NCI-H128 (cell line): ENCODE results near the gene ZDHHC1.

Experiments
- DNase-seq: peaks from one replicate; lab custom pipeline; 2025; ENCODE audit not compliant: unreplicated experiment; lab: John Stamatoyannopoulos, UW

The ZDHHC1 gene

DNA sequence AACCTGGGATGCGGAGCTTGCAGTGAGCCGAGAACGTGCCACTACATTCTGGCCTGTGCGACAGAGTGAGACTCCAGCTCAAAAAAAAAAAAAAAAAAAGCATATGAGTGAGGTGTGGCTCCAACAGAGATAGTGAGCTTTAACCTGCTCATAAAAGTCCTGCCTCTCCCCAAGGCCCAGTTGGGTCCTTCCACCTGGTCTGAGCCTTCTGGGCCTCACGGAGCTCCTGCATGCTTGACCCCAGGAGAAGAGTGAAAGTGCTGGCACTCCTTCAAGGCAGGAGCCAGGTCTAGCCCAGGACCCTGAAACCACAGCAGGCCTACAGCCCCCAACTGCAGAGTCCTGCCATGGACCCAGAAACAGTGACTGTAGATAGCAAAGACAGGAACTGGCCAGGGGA, 32.3 kb upstream of the ZDHHC1 start:
- no peak for DNase-seq

DNA sequence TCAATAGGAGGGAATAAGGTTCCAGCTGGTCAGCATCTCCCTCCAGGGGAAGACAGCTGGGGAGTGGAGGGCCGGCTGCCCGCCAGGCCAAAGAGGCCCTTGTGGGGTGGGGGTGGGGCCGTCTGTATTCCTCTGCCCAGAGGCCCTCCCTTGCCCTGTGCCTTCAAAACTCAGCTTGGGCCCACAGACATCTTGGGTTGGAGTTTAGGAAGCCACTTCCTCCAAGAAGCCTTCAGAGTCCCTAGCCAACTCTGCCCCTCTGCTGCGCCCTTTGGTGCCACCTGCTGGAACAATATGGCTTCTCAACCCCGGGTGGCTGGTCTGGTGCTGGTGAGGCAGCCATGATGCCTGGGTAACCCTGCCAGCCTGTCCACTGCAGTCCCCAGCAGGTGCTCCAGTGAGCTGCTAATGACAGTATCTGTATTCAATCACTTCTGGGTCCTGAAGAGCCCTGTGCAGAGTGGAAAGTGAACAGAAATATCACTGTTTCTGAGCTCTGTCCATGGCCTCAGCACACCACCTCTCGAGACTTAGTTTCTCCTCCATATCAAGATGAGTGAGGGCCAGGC, 31.3 kb upstream of the ZDHHC1 start:
- no peak for DNase-seq

DNA sequence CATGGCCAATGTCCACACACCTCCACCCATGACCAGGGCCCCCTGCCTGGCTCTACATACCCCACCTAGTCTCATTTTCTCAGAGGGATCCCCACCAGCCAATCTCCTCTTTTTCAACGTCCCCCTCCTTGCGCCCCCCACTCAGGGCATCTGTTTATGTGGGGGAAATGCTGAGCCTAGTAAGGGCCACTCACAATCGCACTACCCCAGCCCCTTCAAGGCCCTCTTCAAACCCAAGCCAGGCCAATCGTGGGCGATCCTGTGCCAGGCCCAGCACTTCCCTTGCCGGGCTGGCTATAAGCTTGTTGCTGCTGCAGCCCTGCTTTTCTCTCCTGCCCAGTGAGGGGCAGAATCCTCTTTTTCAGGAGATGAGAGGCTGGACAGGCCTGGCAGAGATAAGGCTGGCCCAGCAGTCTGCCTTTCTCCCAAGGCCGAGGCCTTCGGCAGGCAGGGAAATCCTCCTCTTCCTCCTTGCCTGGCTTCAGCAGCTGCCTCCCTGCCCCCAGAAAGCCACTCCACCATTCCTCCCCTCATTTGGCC, 30.8 kb upstream of the ZDHHC1 start:
- DNase-seq, result no peak

DNA sequence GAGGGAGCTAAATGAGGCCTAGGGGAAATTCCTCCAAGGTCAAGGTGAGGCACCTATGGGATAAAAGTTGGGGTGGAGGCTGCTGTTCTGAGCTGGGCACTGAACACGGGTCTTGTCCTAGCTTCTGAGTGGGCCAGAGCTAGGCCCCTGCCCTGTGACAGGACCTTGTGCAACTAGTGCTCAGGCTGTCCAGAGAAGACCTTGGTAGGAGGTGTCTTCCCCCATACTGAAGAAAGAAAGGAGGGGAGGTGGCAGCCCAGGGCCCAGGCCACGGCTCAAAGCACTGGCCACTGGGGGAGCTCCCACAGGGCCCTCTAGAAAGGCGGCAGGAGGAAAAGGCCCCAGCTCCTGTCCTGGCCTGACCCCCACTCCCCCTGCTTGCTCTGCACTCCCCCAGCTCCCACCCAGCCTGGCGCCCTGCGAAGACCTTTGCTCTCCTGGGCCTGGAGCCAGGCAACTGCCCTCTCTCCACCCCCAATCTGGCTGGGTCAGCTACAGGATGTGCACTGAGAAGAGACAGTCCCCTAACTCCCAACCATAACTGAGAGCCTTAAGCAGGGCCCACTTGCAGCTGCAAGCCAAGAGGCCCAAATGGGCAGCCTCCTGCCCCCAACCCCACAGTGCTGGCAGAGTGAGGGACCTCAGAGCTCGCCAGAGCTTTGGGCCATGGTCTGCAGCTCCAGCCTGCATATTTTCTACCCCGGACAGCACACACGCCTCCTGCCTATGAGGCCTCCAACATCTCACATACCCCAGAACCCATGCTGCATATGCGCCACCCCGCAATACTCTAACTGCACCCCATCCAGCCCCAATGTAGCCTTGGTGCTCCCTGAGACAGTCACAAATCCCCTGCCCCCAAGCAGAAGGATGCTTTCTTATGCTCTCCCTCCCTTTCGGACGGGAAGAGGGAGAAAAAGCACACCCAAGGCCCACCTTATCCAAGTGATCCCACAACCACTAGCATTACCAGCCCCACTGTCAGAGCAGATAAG, 29.9 kb upstream of the ZDHHC1 start:
- no peak for DNase-seq

DNA sequence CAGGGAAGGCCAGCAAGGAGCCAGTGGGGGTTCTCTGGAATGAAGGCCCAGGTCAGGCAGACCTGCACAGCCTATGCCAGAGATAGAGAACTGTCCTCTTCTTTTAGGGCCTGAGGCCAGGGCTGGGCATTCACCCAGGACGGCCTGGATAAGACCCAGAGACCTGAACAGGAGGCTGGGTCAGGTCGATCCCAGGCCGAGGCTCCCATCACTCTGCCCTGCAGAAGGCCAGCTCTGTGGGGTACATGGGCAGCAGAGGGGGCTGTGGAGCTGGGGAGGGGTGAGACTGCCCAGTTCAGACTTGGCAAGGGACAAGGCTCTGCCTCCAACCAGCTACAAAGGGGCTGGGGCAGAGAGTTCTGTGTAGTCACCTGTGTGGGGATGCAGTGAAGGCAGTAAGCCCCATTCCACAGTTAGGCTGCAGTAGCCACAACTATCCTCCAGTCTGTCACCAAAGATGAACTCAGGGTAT, 29.2 kb upstream of the ZDHHC1 start:
- no peak for DNase-seq

DNA sequence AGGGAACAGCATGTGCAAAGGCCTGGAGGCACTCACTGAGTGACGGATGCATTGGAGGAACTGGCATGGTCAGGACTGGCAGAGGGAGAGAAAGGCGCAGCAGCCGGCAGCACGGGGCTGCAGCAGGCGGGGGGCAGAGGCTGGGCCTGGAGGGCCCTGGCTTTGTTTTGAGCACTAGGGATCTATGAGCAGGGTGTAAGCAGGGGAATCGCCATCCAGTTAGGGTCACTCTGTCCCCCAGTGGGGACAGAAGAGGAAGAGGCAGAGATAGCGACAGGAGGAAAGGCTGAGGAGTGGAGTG, 28.8 kb upstream of the ZDHHC1 start:
- DNase-seq, result no peak

DNA sequence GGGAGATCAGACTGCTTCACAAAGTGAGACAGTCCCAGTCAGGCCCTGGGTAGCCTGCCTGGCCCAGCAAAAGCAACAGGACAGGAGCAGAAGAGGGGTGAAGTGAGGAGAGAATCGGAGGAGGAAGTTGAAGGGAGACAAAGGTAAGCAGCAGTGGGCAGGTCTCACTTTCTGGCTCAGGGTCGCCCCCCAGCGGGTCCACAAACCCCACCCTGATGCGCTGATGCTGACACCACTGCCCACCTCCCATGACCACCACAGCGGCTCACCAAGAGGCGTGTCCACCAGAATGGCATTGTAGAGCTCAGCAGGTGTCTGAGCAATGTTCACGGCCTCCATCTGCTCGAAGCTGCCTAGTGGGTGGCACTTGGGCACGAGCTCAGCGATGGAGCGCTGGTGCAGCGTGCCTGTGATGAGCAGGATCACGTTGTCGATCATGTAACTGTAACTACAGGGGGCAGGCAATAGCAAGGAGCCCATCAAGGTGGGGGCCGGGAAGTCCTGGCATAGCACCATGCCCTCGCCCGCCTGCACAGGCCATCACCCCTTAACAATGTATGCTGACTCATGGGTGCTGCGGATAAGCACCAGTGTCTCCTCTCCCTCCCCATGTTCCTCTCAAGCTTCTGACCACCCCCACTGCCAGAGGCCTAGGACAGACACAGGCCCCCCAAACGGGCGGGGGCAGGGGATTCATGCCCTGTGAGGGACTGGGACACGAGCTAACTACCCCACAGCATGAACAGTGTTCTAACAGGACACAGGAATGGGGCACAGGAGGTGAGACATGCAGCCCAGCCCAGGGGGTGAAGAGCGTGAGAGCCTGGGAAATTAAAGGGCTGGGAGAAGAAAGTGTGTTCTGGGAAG, 28.2 kb upstream of the ZDHHC1 start:
- DNase-seq, result no peak

DNA sequence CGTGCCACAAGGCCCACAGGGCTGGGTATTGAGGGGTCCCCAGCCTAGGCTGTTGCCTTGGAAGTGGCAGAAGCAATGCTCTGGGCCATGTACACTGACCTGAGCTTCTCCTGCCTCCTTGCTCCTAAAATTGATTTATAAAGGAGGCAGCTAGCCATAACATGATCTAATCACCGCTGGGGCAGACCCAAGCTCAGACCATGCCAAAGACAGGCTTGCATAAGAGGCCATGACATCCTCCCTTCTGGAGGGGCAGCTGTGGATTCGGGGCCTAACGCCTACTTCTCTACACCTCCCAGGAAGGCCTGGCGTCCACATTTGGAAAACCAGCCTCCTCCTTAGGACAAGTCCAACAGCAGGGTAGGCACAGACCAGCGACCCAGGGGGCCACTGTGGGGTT, 27.0 kb upstream of the ZDHHC1 start:
- no peak for DNase-seq

DNA sequence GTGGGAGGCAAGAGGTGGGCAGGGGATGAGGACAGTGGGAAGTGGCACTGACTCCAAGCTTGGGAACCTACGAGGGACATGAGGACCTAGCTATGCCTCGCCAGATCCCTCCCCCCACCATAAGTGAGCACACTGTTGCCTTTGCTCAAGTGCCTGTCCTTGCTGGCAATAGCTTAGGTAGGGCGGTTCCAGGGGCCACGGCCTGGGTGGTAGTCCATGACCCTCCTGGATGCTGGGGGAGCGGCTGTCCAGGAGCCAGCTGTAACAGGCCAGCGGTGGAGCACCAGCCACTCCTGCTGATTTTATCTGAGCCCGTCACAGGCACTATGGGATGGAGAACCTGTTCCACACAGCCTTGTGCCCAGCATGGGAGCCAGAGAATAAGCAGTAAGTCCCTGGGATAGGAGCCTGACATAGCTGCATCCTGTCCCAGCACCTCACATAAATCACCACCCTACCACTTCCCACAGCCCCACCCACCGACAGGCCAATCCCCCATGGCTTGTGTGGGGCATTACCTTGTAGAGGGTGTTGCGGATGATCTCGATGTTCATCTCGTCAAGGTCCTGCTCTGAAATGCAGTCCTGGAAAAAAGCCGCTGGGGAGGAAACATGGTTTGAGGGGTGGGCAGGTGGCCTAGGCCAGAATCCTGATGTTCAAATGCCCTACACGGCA, 26.4 kb upstream of the ZDHHC1 start:
- no peak for DNase-seq

DNA sequence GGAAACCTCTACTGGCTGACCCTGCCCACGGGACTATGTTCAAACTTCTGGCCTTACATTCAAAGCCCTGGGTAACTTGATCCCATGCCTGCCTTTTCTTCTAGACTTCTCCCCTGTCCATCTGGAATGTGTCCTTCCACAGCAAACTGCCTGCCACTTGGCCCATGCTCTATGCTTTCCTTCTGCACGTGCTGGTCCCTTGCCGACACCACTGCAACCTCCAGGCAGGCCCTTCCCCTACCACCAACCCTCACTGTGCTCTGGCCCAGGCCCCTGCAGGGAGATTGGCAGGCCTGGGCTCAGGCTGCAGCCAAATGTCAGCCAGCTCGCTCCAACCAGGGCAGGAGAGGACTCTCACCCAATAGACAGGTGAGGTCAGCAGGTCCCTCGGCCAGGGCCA, 25.6 kb upstream of the ZDHHC1 start:
- no peak for DNase-seq

DNA sequence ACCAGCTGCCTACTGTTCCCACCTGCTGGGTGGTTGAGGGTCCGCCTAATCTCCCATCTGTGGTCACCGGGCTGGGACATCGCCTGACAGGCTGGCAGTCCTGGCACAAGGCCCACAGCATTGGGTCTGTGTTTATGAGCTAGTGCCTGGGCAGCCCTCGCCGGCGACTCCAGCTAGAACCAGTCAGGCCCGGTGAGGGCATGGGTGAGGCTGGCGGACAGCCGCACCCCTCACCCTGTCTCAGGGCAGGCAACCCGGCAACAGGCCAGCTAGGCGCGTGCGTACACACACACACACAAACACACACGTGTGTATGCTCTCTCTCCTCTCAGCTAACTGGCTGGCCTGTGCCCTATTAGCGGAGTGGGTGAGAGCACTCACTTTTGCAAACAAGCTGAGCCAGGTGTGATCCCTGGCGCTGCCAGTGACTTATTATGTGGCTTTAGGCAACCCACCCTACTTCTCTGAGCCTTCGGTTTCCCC, 25.0 kb upstream of the ZDHHC1 start:
- peak; percentile 65 for DNase-seq

DNA sequence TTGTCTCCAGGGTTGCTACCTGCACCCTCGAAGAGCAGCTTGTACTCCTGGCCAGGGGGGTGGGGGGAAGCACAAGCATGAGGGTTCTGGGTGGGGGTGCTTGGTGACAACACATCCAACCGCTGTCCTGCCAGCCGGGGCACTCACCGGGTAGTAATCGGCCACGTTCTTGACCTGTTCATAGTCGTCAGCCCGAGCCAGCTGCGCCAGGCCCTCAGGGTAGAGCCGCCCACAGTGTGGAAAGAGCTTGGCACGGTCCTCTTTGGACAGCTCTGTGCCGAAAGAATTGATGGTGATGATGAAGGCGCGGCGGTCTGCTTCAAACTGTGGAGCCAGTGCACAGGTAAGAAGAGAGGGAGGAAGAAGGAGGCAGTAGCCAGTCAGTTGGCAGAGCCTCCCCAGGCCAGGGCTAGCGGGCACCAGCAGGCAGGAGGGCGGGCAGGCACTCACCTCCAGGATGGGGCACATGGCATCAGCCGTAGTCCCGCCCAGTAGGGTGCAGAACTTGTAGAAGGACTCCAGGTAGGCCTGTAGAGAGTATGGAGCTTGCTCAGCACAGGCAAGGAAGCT, 22.6 kb upstream of the ZDHHC1 start:
- no peak for DNase-seq

DNA sequence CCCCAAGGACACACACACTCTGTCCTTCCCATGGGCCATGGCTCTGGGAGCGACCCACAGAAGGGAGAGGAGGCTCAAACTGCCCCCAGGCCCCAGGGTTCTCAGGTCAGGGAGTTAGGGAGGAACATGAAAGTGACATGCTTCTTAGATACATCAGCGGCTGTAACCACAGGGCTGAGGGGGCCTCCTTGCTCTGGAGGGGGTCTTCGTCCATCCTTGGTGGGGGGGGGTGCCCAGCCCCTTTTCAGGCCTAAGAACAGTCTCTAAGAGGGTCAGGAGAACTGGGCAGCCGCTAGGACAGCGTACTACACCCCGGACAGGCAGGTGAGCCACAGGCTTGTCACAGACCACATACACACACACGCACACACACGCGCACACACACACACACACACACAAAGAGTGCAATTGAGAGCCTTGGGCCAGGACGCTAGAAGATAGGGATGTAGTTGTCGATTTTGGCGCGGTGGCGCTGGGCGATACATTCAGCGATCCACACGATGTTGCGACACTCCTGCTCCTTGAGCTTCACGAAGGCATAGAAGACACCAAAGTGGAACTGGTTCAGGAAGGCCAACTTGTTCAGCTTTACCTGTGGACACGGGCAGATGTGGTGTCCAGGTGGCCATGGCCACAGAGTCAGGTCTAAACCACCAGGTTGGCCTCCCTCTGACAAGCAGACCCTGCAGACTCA, 22.0 kb upstream of the ZDHHC1 start:
- DNase-seq, result no peak

DNA sequence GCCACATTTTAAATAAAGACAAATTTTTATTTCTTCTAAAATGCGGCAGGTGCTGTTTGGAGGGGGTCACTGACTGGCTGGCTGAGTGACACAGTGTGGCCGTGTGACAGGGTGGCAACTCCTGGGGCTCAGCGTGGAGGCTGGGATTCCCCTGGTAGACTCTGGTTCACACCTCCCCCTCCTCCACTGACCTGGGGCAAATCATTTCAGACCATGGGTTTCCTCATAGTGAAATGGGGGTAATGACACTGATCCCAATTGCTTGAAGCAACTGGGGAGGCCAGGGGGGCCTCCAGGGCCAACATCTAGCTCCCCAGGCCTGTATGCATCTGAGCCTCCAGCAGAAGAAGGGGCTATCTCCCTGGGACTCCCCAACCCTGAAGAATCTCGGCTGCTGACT, 21.2 kb upstream of the ZDHHC1 start:
- no peak for DNase-seq

DNA sequence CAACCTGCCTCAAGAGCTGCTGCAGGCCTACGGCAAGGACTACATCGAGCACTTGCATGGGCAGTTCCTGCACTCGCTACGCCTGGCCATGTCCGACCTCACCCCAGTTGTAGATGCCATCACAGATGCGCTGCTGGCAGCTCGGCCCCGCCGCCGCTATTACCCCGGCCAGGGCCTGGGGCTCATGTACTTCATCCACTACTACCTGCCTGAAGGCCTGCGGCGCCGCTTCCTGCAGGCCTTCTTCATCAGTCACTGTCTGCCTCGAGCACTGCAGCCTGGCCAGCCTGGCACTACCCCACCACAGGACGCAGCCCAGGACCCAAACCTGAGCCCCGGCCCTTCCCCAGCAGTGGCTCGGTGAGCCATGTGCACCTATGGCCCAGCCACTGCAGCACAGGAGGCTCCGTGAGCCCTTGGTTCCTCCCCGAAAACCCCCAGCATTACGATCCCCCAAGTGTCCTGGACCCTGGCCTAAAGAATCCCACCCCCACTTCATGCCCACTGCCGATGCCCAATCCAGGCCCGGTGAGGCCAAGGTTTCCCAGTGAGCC, 20.4 kb upstream of the ZDHHC1 start:
- DNase-seq, result no peak

DNA sequence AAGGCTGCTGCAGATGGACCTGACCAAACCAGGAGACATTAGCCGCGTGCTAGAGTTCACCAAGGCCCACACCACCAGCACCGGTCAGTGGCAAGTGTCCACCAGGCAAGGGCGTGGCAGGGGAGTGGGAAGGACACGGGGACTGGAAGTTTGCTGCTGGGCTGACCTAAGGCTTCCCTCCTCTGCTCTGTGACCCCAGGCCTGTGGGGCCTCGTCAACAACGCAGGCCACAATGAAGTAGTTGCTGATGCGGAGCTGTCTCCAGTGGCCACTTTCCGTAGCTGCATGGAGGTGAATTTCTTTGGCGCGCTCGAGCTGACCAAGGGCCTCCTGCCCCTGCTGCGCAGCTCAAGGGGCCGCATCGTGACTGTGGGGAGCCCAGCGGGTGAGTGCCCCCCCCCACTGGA, 19.5 kb upstream of the ZDHHC1 start:
- no peak for DNase-seq

DNA sequence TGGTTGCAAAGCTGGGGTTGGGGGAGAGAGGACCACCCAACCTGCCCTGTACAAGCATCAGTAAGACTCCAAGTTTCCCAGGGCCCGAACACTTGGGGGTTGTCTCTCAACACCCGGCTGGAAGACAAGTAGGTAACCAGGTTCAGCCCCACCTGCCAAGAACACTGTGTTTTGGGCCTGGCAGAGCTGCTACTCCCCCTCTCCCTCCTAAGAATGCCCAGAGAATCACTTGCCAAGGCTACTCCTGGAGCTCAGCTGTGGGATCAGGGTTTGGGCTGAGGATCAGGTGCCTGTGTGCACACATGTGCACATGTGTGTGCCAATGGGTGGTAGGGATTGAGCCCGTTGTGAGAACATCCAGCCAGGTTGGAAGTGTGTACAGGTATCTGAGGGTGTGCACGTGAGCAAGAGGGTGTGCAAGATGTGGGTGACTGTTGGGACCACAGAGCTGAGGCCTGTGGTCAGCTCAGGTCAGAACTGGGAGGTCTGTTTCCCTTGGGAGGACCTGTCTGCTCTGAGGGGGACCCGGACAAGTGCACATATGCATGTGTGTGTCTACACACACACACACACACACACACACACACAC, 16.9 kb upstream of the ZDHHC1 start:
- DNase-seq, result no peak

DNA sequence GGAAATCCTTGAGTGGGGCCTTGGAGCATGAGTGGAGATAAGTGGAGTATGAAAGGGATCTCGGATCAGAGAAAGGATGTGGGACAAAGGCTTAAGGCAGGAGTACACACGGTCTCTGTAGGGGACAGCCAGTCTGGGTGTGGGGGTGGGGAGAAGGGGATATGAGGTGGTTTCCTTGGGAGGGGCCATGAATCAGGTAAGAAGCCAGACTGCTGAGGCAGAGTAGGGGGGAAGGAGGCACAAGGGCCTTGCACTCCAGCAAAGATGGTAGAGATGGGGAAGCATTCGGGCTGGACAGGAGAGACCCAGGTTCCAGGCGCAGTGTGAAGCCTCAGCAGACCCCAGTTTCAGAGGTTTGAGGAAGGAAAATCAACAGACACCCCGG, 16.2 kb upstream of the ZDHHC1 start:
- no peak for DNase-seq
